ENCODE measurements around the gene OR52N1.

Gene OR52N1

DNA sequence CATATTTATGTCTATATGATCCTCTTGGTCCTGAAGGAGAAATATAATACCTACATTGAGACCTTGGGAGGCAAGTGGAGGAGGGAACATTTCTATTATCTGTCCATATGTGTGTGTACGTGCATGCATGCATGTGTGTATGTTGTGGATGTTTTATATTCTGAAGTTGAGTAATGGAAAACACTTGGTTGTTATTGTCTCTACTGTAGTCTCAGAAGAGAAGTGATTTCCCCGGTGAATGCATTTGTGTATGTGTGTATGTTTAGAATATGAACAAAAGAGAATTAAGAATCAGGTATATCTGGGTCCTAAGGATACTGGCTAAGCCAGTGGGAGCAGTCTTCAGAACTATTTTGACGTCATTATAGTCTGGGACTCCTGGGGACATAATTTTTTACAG, at the start of gene OR52N1:
Gene OR52N1 (minus strand): TSS at position 101 of the 400 bp plus-strand sequence. CDS start 2,449 bp downstream, outside the sequence.
- DNase-seq = no peak

GRCh38 chr11:5837695-5838094, 46.6 kb upstream of the OR52N1 start:
- DNase-seq = no peak

- DNase-seq = no peak
Measured at GRCh38 chr11:5833446-5833845, 42.4 kb upstream of the OR52N1 start.

GRCh38 chr11:5831196-5831829, 40.2 kb upstream of the OR52N1 start:
- no peak for DNase-seq

GRCh38 chr11:5818245-5818886, 27.3 kb upstream of the OR52N1 start:
- DNase-seq = no peak

DNA sequence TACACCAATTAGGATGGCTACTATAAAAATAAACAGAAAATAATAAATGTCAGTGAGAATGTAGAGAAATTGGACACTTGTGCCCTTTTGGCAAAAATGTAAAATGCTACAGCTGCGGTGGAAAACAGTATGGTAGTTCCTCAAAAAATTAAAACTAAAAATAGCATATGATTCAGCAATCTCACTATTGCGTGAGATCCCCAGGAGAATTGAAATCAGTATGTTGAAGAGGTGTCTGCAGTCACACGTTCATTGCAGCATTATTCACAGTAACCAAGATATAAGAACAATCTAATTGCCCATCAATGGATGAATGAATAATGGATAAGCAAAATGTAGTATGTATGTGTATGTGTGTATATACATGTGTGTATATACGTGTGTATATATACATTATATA, 24.5 kb upstream of the OR52N1 start:
- DNase-seq = no peak

DNA sequence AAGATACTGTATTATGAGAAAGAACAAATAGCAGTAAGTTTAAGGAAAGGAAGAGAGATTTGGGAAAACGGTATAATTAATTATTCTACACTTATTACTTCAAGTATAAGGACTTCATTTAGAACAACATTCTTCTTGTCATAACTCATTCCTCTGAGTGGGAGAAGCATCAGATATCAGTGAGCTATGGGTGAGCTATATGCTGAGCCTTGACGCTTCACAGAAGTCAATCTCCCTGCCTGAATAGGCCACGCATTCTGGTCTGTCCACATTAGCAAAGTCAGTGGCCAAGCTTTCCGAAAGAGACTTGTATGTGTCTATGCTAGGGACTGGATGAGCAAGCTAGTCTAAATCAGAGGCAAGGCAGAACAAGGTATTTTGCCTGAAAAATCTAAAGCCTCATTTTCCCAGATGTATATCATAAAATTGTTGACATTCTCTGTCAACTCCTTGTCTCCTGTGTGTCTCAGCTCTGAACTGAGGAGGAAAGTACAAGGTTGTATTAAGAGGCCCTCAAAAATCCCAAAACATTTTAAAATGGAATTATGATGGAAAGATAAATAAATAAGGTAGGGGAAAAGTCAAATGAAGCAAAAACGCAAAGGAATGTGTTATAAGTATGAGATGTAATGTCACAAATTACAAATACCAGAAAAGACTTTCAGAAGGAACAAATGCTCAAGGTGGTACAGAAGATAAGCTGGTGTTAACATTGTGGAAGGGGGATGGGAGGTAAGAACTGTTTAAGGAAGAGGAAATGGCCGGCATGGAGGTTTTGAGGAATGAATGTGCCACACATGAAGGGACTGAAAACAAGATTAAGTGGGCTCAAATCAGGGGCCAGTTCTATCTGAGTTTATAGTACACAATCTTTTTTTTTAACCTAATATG, 19.1 kb upstream of the OR52N1 start:
- DNase-seq = no peak

DNA sequence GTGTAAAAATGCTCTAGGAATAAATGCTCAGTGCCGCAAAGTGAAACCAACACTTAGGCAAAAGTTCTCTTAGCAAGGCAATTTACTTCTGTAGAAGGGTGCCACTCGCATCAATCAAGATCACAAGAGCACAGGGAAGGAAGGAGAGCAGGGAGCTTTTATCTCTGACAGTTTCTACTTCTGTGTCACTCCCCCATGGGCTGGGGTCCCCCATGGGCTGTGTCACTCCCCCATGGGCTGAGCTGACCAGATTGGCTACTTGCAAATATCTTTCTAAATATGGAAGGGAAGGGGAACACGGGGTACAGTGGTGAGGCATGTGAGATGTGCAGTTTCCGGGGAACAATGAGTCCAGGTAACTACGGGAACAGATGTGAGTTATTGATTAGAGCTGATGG, 18.1 kb upstream of the OR52N1 start:
- DNase-seq = no peak

DNA sequence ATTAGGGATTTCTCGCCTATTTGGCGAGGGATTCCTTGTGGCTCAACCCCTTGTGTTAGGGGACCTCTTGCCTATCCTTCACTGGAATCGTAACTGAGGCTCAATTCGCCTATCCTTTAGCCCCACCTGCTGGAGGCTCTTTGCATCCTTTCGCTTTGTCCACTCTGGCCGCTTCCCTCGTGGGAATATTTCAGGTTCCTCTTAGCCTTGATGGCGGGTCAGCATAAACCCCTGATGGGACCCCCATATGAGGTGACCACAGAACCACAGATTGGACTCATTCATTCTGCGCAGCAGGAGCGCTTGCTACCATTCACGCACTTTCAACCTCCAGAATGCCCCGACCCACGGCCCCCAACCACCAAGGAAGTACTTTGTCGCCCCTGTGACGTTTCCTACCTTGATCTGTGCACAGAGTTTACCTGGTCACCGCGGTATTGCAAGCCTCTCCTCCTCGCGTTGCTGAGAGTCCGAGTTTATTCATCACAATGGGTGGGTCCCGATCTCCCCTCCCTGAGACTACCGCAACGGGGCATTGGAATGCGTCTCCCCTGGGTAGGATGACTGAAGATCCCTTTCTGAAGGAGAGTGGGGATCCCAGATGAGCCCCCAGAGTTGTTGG, 17.5 kb upstream of the OR52N1 start, which contains the start of gene OR52N2:
Gene OR52N2 (plus strand): TSS at position 425 of the 622 bp plus-strand sequence. CDS start 11,412 bp downstream, outside the sequence.
- peak; percentile 79 for DNase-seq

- DNase-seq = no peak
Measured at GRCh38 chr11:5807580-5807979, 16.5 kb upstream of the OR52N1 start.

GRCh38 chr11:5803982-5804381, 12.9 kb upstream of the OR52N1 start:
- no peak for DNase-seq

- DNase-seq = no peak
Measured at GRCh38 chr11:5796541-5796940, 5.5 kb upstream of the OR52N1 start.

DNA sequence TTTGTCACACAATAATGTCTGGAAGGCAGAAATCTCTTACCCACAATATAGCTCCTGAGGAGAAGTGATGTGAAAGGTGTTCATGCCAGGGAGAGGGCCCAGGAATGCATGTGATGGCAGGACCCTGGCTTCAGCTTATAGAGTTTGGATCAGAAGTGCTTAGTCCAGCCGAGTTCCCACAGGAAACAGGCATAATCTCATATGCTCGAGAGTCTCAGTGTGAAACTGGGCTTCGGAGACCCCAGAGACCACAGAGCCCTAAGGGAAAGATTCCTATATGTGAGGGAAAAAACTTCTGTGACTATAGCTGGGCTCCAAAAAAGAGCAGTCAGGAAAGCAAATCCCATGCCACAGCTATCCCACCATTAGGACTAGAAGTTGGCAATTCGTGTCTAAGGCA, 7.8 kb downstream of the OR52N1 start, which contains the start of gene OR52N5:
Gene OR52N5 (minus strand): TSS at position 101 of the 400 bp plus-strand sequence. CDS start 4,721 bp downstream, outside the sequence.
- DNase-seq = no peak

DNA sequence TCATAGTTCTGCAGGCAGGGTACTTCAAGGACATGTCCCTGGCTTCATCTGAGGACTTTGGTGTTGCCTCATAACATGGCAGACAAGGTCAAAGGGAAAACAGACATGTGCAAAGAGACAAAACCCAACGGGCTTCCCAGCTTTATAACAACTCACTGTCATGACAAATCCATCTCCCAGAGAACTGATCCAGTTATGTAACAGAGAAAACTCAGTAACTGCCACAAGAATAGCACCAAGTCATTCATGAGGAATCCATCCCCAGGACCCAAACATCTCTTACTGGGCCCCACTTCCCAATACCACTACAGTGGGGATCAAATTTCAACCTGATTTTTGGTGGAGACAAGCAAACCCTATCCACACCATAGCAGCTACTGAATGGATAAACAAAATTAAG, 24.0 kb downstream of the OR52N1 start:
- no peak for DNase-seq

GRCh38 chr11:5753943-5754342, 37.1 kb downstream of the OR52N1 start, which contains the start of gene OR52N4:
OR52N4 (plus strand) TSS chr11:5754243; CDS start chr11:5754741, 498 bp downstream.
- DNase-seq = no peak

- no peak for DNase-seq
Measured at GRCh38 chr11:5749836-5750235, 41.2 kb downstream of the OR52N1 start.

GRCh38 chr11:5746614-5747013, 44.5 kb downstream of the OR52N1 start:
- no peak for DNase-seq

DNA sequence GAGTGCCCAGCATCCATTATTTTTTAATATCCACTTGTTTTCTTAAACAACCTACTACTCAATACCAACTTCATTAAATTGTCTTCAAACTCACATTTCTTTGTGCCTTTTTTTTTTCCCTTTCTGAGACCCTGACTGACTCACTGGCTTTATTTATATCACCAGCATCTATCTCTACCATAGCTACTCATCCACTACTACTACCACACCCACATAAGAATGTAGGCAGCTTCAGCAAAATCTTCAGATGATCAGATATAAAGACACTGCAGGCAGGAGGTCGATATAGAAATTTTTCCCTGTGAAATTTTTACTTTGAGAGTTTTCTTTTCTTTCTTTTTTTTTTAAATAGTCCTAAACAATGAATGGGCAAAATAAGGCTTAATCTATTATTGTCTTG, 52.6 kb downstream of the OR52N1 start:
- no peak for DNase-seq

DNA sequence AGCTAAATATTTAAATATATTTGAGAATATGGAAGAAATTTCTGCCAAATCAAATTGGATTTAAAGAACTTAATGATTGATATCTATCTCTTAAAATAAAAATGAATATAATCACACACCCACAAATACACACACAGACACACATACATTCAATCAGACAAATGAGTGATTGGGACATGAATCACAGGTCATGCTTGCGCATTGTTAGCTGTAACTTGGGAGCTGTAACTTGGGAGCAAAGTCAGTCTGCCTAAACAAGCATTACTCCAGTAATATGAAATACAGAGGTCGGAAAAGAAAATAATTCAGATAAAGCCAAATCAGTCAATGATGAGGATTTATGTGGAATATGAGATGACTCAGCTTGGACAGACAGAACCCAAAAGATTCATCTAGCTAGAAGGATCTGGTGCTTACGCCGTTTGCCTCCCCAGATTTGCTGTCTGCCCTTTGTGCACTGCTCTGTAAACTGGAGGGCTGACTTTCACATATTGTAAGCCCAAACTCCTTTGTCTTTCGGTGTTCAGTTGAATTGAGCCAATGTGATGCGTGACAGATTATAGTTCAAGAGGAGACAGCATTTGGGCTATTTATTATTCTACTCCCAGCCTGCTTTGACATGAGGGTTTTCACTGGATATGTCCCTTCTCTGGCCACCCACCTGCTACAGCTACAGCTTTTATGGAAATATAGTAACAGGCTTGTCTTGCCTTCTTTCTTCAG, 53.2 kb downstream of the OR52N1 start:
- DNase-seq = no peak

- DNase-seq = no peak
Measured at GRCh38 chr11:5737091-5737490, 54.0 kb downstream of the OR52N1 start.

Data from femur (tissue), 1 donor.